GM19397 (cell line): Measurements from ENCODE around the gene IKZF1.
A peak's percentile ranks its signal among the peaks of the same experiment; 100 is the strongest.

ENCODE experiments used
- ATAC-seq: cut with Tn5 transposase; IDR thresholded peaks from one replicate; pipeline ENCODE4 v1.9.1; 2021; ENCODE audit warnings: mild to moderate bottlenecking, moderate library complexity; ENCODE audit not compliant: unreplicated experiment

IKZF1 gene

DNA sequence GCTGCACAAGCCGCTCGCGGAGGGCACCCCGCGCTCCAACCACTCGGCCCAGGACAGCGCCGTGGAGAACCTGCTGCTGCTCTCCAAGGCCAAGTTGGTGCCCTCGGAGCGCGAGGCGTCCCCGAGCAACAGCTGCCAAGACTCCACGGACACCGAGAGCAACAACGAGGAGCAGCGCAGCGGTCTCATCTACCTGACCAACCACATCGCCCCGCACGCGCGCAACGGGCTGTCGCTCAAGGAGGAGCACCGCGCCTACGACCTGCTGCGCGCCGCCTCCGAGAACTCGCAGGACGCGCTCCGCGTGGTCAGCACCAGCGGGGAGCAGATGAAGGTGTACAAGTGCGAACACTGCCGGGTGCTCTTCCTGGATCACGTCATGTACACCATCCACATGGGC is 95.6 kb downstream of the IKZF1 start:
- no peak for ATAC-seq

DNA sequence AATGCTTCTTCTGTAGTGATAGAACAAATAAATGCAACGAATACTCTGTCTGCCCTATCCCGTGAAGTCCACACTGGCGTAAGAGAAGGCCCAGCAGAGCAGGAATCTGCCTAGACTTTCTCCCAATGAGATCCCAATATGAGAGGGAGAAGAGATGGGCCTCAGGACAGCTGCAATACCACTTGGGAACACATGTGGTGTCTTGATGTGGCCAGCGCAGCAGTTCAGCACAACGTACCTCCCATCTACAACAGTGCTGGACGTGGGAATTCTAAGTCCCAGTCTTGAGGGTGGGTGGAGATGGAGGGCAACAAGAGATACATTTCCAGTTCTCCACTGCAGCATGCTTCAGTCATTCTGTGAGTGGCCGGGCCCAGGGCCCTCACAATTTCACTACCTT is 99.9 kb downstream of the IKZF1 start:
- ATAC-seq, result no peak

GRCh38 chr7:50405221-50405620 is 100.7 kb downstream of the IKZF1 start:
- no peak for ATAC-seq

GRCh38 chr7:50406935-50407334 is 102.4 kb downstream of the IKZF1 start:
- no peak for ATAC-seq

DNA sequence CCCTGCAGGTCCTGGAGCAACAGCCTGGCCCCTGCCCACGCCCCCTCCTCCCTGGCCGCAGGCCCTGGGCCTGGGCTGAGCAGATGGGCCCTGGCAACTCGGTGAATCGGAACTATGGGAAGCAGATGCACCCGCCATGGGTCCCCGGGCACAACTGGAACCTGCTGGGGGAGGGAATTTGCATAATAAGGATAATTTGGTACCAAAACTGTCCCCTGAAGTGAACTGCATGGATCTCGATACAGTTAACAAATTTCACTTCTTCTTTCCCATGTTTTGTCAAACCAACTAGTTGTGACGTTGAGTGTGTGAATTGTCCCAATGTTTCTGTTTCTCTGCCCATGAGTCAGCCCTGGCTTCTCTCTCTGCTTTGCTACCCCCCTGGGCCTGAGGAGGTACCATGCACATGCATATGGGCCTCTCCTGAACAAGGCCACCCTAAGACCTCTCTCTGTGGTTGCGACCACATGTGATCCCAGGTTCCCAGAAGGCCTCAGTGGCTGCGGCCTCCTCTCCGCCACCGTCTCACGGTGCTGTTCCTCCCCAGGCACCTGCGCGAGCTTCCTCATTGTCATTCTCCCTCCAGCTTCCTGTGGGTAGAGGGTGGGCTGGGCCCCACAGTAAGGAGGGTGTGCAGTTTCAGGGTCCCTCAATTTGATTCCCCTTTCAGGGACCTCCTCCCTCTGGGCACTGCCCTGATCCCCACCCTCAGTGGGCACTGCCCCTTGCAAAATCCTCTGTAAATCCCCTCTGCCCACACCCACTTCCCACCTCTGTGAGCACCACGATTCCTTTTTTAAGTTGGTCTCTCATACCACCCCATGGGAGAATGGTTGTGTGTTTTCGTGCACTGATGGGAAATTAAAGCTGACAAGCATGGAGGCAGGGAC is 105.6 kb downstream of the IKZF1 start:
- ATAC-seq, result peak; percentile 40

DNA sequence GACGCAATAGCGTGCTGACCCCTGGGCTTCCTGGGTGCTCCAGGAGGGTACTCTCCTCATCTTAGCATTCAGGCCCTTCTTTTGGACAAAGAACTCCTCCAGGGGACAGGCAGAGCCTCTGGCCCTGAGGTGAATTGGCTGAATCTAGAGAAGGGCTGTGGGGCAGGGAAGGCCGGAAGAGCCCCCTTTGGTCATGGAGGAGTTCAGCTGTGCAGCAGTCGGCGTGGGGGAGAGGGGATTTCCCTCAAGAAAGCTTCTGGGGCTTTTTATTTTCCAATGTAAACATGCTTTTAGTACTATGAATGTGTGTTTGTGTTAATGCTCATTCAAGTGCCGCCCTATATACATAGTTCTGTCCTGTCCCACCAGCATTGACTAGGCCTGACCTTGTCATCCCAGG is 106.8 kb downstream of the IKZF1 start:
- ATAC-seq, result no peak

DNA sequence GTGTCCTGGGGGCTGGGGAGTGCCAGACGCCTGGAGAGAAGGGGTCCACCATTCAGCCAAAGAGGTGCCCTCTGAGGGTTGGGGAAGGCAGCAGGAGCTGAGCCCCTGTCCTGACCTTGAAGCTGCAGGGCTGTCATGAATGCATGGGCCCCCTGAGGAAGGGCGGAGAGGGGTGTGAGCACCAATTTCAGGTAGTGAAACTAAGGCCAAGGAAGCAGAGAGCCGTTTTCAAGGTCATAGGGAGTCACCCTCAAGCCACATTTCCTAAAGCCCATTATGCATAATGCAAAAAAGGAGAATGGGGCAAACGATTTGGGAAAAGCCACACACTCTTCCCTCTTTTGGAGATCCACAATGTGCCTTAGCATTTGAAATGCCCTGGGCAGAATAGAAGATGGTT is 108.5 kb downstream of the IKZF1 start:
- no peak for ATAC-seq

- ATAC-seq, result no peak
Measured at GRCh38 chr7:50413561-50413960, 109.0 kb downstream of the IKZF1 start.

- ATAC-seq, result no peak
Measured at GRCh38 chr7:50415844-50416364, 111.4 kb downstream of the IKZF1 start.

DNA sequence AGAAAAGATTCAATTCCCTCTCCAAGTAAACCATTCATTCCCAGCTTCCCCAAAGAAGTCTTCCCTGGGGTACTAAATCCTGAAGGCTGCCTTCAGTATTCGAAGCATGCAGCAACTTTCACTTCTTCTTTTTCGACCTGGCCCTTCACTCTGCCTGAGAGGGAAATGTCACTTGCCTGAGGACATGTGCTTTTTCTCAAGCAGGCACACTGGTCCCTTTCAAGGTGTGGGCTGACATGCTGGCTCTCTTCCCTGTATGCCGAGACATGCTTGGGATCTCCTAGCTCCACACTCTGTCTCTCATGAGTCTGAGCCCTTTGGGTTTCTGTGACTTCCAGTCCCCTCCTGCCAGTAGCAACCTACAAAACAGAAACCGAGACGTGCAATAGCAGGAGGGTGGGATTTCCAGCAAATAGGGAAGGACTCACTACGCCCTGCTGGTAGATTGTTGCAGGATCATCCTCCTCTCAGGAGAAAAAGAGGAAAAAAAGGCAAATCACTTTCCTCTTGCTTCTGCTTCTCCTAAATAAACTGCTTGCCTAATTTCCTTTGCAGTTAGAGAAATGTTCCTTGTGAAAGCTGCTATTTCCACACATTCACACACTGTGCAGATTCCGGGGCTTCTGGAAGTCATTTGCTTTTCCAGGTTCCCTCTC is 112.1 kb downstream of the IKZF1 start:
- ATAC-seq, result peak; percentile 71

- ATAC-seq, result peak; percentile 81
Measured at GRCh38 chr7:50418086-50418515, 113.6 kb downstream of the IKZF1 start.

DNA sequence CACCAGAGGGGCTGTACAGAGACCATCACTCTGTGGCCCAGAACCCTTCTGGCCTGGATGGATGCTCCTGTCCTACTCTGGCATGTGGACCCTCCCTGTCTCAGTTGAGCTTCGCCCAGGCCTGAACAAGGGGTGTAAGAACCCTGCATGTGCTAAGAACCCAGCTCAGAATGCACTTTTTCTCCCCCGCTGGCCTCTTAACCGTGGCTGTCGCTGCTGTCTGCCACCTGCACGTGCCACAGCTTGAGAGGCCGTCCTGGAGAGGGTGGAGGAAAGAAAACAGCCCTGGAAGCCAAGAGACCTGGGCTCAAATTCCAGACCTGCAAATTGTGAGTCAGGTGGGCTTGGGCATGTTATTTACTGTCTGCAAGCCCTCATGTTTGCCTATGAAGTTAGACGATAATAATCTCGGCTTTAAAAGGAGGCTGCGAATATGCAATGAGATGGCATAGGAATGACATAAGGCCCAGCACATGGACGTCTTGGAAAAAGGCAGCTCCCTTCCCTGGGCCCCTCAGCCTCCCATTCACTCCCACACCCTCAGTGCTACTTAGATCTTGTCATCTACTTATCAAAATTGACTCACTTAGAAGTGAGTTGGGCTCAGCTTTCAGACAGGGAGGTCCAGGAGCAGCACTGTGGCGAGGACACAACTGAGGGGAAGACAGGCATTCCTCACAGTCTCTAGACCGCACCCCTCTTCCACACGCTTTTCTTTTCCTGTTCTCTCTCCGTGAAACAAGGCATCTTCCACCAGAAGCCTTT is 114.2 kb downstream of the IKZF1 start:
- no peak for ATAC-seq

GRCh38 chr7:50421043-50421442 is 116.5 kb downstream of the IKZF1 start:
- ATAC-seq, result no peak

- no peak for ATAC-seq
Measured at GRCh38 chr7:50422858-50423257, 118.3 kb downstream of the IKZF1 start.

- no peak for ATAC-seq
Measured at GRCh38 chr7:50423860-50424259, 119.3 kb downstream of the IKZF1 start.

- no peak for ATAC-seq
Measured at GRCh38 chr7:50425318-50425717, 120.8 kb downstream of the IKZF1 start.

DNA sequence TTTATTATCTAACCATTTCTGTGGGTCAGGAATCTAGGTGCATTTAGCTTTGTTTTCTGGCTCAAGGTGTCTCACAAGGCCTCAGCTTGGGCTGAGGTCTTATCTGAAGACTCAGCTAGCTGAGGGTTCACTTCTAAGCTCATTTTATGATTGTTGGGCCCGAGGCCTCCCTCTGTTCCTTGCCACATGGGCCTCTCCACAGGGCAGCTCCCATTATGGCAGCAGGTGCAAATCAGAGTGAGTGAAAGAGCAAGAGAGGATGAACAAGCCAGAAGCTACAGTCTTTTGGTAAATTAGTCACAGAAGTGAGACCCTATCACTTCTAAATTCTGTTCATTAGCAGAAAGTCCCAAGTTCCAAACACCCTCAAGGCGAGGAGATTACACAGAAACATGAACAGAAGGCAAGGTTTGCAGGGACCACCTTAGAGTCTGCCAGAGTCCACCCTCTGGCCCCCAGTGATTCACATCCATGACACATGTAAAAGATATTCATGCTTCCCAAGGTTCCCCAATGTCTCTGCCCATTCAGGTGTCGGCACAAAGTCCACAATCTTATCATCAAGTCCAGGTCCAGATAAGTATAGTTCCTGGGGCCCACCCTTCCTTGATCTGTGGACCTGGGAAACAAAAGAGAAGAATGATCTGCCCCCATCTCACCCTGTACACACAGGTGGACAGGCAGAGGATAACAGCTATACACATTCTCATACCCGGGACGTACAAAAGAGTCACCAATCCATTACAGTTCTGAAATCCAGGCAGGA is 121.9 kb downstream of the IKZF1 start:
- no peak for ATAC-seq

DNA sequence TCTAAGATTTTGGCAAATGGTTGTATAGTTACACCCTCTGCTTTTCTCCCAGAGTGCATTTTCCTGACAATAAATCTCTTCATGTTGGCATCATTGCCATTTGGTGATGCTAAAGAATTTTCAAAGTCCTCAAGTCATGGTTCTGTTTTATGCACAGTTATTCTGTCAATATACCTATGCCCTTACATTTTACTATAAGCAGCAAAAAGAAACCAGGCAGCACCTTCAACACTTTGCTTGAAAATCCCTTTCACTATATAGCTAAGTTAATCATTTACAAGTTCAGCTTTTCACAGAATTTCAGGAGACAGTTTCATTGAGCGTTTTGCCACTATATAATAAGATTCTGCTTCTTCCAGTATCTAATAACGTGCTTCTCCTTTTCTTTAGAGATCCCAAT is 123.0 kb downstream of the IKZF1 start:
- ATAC-seq, result no peak

DNA sequence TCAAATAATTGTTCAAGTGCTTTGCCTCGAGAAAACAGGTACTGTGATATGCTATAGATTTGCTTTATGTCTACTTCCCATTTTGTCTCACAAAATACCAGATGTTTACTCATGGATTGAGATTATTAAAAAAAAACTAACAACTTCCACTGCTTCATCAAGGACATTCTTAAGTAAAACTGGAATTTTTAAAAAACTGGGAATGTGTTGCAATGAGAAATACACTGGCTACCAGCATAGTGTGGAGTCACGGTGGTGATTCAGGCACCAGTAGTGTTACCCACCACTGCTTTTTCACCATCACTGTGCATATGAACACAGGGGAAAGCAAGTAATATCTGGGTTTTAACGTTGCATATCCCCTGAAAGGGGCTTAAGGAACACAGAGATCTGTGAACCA is 124.4 kb downstream of the IKZF1 start:
- no peak for ATAC-seq

DNA sequence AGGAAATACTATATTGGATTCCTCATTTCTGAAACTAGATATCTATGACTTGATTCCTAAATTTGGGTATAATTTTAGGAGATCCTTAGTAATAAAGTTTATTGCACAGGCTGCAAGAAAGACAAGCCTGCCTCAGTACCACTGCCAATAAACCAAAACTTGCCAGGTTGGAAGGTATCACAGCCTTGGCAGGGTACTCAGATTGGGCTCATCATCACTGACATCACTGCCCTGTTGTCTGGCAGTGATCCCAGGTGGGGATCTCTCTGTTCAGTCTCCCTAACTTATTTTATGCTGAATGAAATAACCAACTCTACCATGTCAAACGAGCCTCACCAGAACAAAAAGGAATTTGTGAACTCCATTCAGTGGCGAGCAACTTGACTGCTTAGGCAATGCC is 126.8 kb downstream of the IKZF1 start:
- ATAC-seq, result no peak
